ENCODE data around the gene KCTD11. TPM values are rescaled to one million over a fixed set of nuclear protein-coding genes. Genes with fewer than 3 reads are reported as not detected.

Gene KCTD11
- total and polyA plus RNA-seq, 2 of the 13 experiments (the other 11 are each of a cell fraction or from before 2014, with no cell fraction given) = 1.6 to 2.6 TPM

GRCh38 chr17:7369825-7370224, 17.9 kb downstream of the KCTD11 start:
- Histone ChIP-seq H3K79me2 (ENCODE audit: insufficient read depth, low read length) (no peaks in the 10 kb centered on the region), H3K4me2 (ENCODE audit: low read depth, low read length) (no peak overlapping the region), H3K9me3 (ENCODE audit: low read length) (no peaks in the 10 kb centered on the region), H3K4me3 (replicated peaks in 1 of 3; ENCODE audit: insufficient read depth in 1 of 3, low read depth in 2 of 3, low read length in 3 of 3) (no peak overlapping the region), H3K9ac (ENCODE audit: insufficient read depth, low read depth, low read length) (no peak overlapping the region), H3K27ac (ENCODE audit: extremely low read length, insufficient read depth, low read length) (no peak overlapping the region), H3K27me3 (ENCODE audit: control insufficient read depth in 1 of 2, insufficient read depth in 2 of 2, low read length in 2 of 2) (peaks cover 0 to 14% of the 10 kb centered on the region in 2 experiments; a peak in 3 of 5 replicates), H3K4me1 (ENCODE audit: insufficient read depth, low read length) (peaks cover 10% of the 10 kb centered on the region), H3K36me3 (replicated peaks in 1 of 2; ENCODE audit: control insufficient read depth in 1 of 2, insufficient read depth in 2 of 2, low read length in 2 of 2) (no peaks in the 10 kb centered on the region), H4K20me1 (ENCODE audit: insufficient read depth, low read length) (no peaks in the 10 kb centered on the region), H2AFZ (ENCODE audit: low read length) (no peak overlapping the region)
- WGBS (ENCODE audit: low lambda C conversion rate) = 1% methylated on average over 5 of the region's 5 CpGs
- in situ Hi-C loops (cut with HindIII; ENCODE audit: extremely low pct_ligation_motif_present, low pct_unique_long_range_greater_than_20kb) = no loop called here
- ChIA-PET POLR2A (interaction anchor here (1.1 to 1.6 kb wide), 3 partner anchors 10 to 76 kb away, joined by 3 to 8 read pairs (median 3); partner anchors contain the start of gene TMEM256), CTCF (ENCODE audit: low intra/inter-chr PET ratio, low total read pairs) (no interaction called here)
- intact Hi-C loops (cut with micrococcal nuclease; ENCODE audit: unreplicated experiment) = no loop called here
- ATAC-seq = peak; percentile 60; the same call in 2 of the 3 replicates
- BruUV-seq (replicated peaks) = no TSS peak
- FAIRE-seq = no peak
- no peak for DNase-seq (ENCODE audit: low spot score)
- TF ChIP-seq ZNF598 (CRISPR knock-in tag; IDR thresholded peaks at IDR 0.05; ENCODE audit: borderline replicate concordance) = no peak
- no peak for TF ChIP-seq ELF4 (CRISPR knock-in tag; IDR thresholded peaks at IDR 0.05; ENCODE audit: borderline replicate concordance)
- TF ChIP-seq ARNTL (CRISPR knock-in tag; IDR thresholded peaks at IDR 0.05) = no peak
- TF ChIP-seq GATA4 (IDR thresholded peaks at IDR 0.05; ENCODE audit: borderline replicate concordance, low read depth) = no peak
- no peak for TF ChIP-seq ATF7-NPFF (CRISPR knock-in tag; IDR thresholded peaks at IDR 0.05; ENCODE audit: low read depth)
- TF ChIP-seq ZUFSP (CRISPR knock-in tag; IDR thresholded peaks at IDR 0.05; ENCODE audit: borderline replicate concordance) = no peak
- no peak for TF ChIP-seq ZNF10 (CRISPR knock-in tag; IDR thresholded peaks at IDR 0.05; ENCODE audit: borderline replicate concordance, low read depth)
- no peak for TF ChIP-seq KDM5B (CRISPR knock-in tag; IDR thresholded peaks at IDR 0.05; ENCODE audit: borderline replicate concordance)
- TF ChIP-seq ARID2 (CRISPR knock-in tag; IDR thresholded peaks at IDR 0.05; ENCODE audit: borderline replicate concordance) = no peak
- TF ChIP-seq MED13 (CRISPR knock-in tag; IDR thresholded peaks at IDR 0.05) = no peak
- TF ChIP-seq ZKSCAN1 (IDR thresholded peaks at IDR 0.05; ENCODE audit: low read length) = no peak
- no peak for TF ChIP-seq TCF7L2 (IDR thresholded peaks at IDR 0.05; ENCODE audit: low read depth, low read length)
